Measurements from ENCODE around the gene SIPA1L2.

DNA sequence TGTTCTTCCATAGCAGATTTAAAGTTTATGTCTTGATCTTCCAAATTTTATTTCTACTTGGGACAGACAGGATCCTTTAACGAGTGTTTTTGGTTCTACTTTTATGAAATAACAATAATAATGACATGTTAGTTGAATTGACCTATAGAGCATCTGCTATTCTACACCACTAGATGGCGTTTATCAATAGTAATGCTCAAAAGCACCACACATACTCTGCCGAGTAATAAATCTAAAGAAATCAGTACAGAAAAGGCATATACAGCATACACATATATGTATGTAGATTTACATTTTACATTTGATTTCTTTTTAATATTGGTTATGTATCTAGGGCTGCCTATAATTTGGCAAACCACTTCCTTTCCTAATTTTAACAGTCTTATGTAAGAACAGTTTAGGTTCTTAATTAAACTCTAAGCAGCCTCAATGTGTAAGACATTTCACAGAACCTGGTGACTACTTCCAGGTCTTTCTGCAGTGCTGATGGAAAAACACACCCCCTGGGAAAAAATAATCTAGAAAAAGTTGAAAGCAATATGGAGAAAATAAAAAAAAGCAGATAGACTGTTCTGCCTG, 5.9 kb upstream of the SIPA1L2 start:
- TF ChIP-seq POLR2AphosphoS5 (IDR thresholded peaks at IDR 0.05; ENCODE audit: low read depth, low read length): no peak
- TF ChIP-seq POLR2A (IDR thresholded peaks at IDR 0.05; ENCODE audit: low read depth, low read length): no peak
- TF ChIP-seq TAF1 (IDR thresholded peaks at IDR 0.05; ENCODE audit: borderline replicate concordance, low read depth, low read length): no peak

Measured in GM12892 (cell line).